HCT116 (cell line): ENCODE measurements around the gene ATAT1. TPM values are rescaled to one million over a fixed set of nuclear protein-coding genes. Genes with fewer than 3 reads are reported as not detected.

Experiments used
- ATAC-seq: fragments of 200-7000 bp; cut with Tn5 transposase; 2 replicates; pipeline ENCODE4 v1.9.1; 2020; ENCODE audit warnings: mild to moderate bottlenecking, moderate library complexity
- BruUV-seq: library from RNA; stranded (reverse); fragments of 400-500 nt; replicated peaks from 2 replicates; lab custom pipeline; 2021; lab: Mats Ljungman, UMichigan
- CTCF ChIA-PET: fragments of 300-600 bp; sonication (Branson Sonifier 250); formaldehyde crosslinking; loops from one replicate; lab custom pipeline; 2021; ENCODE audit warnings: antibody characterized with exemption; lab: Charles Lee
- POLR2A ChIA-PET: fragments of 300-600, 350-600 bp; sonication (Branson Sonifier 250); formaldehyde crosslinking; loops from one replicate; lab custom pipeline; 2021; ENCODE audit warnings: antibody characterized with exemption; lab: Charles Lee
- RAD21 ChIA-PET, 2 experiments: fragments of 300-600 bp; sonication (Branson Sonifier 250); formaldehyde crosslinking; loops; one replicate each; lab custom pipeline; 2023; ENCODE audit warnings: low total read pairs in 2 of 2; ENCODE audit not compliant: uncharacterized antibody in 2 of 2, unreplicated experiment in 2 of 2, low non-redundant PET in 1 of 2; lab: Charles Lee
- DNase-seq: peaks from one replicate; pipeline ENCODE4 v3.0.0-alpha.2; 2010; ENCODE audit warnings: low read depth, low spot score
- H2AFZ ChIP-seq: fragments of 200-600 bp; shearing (Covaris generic), sonication (generic); 2 replicates; pipeline ENCODE4 v1.6.1; 2017; ENCODE audit warnings: low read depth, mixed run types, mixed read lengths, antibody characterized with exemption, low read length; ENCODE audit not compliant: poor library complexity, severe bottlenecking
- H3K27ac ChIP-seq: 2 replicates; pipeline ENCODE4 v1.5.1; 2012; ENCODE audit warnings: low read depth, low read length
- H3K27me3 ChIP-seq: fragments of 200-600 bp; sonication (generic); 2 replicates; pipeline ENCODE4 v1.6.1; 2016; ENCODE audit warnings: mixed run types, low read length, mixed read lengths; ENCODE audit not compliant: insufficient read depth
- H3K36me3 ChIP-seq, 2 experiments: fragments of 200-500 bp in 1 of 2; fragments of 200-600 bp in 1 of 2; sonication (Bioruptor generic) in 1 of 2; sonication (generic) in 1 of 2; 2 replicates each; pipeline versions ENCODE4 v1.5.1 to v1.6.1; 2014 to 2016; ENCODE audit warnings: low read length in 2 of 2, inconsistent platforms in 1 of 2, mixed read lengths in 1 of 2, mixed run types in 1 of 2; ENCODE audit not compliant: insufficient read depth in 2 of 2, control insufficient read depth in 1 of 2
- H3K4me1 ChIP-seq, 2 experiments: fragments of 200-600 bp in 1 of 2; sonication (generic) in 1 of 2; 2 replicates each; pipeline versions ENCODE4 v1.5.1 to v1.6.1; 2012 to 2017; ENCODE audit warnings: low read length in 2 of 2, inconsistent platforms in 1 of 2, mild to moderate bottlenecking in 1 of 2, mixed read lengths in 1 of 2, mixed run types in 1 of 2, moderate library complexity in 1 of 2; ENCODE audit not compliant: insufficient read depth in 2 of 2, control insufficient read depth in 1 of 2
- H3K4me2 ChIP-seq: fragments of 200-600 bp; sonication (generic); 2 replicates; pipeline ENCODE4 v1.6.1; 2017; ENCODE audit warnings: mixed run types, low read length, mixed read lengths
- H3K4me3 ChIP-seq, 2 experiments: fragments of 200-600 bp in 1 of 2; sonication (generic) in 1 of 2; replicated peaks in 1 of 2; 2 replicates each; pipeline ENCODE4 v1.5.1; 2011 to 2016; ENCODE audit warnings: low read length in 2 of 2, control low read depth in 1 of 2, low read depth in 1 of 2, mild to moderate bottlenecking in 1 of 2, mixed read lengths in 1 of 2, mixed run types in 1 of 2
- H3K79me2 ChIP-seq: fragments of 200-600 bp; sonication (generic); 2 replicates; pipeline ENCODE4 v1.6.1; 2017; ENCODE audit warnings: mild to moderate bottlenecking, mixed run types, low read length, moderate library complexity, mixed read lengths; ENCODE audit not compliant: insufficient read depth
- H3K9ac ChIP-seq: fragments of 200-600 bp; sonication (generic); 2 replicates; pipeline ENCODE4 v1.6.1; 2016; ENCODE audit warnings: low read length, mixed read lengths
- H3K9me2 ChIP-seq: fragments of 200-600 bp; sonication (generic), shearing (Covaris generic); 2 replicates; pipeline ENCODE4 v1.6.1; 2017; ENCODE audit warnings: mixed run types, mild to moderate bottlenecking, moderate library complexity; ENCODE audit not compliant: insufficient read depth
- H3K9me3 ChIP-seq, 2 experiments: fragments of 200-500 bp in 1 of 2; fragments of 200-600 bp in 1 of 2; sonication (Bioruptor generic) in 1 of 2; sonication (generic) in 1 of 2; 2 replicates each; pipeline ENCODE4 v1.6.1; 2014 to 2017; ENCODE audit warnings: low read length in 2 of 2, mixed read lengths in 2 of 2, inconsistent platforms in 1 of 2, low read depth in 1 of 2, mild to moderate bottlenecking in 1 of 2, mixed run types in 1 of 2, moderate library complexity in 1 of 2; ENCODE audit not compliant: control insufficient read depth in 1 of 2, insufficient read depth in 1 of 2
- H4K20me1 ChIP-seq: fragments of 200-600 bp; sonication (generic), shearing (Covaris generic); 2 replicates; pipeline ENCODE4 v1.6.1; 2017; ENCODE audit warnings: mixed run types, mild to moderate bottlenecking, moderate library complexity; ENCODE audit not compliant: insufficient read depth
- ATF3 ChIP-seq: IDR thresholded peaks from 2 replicates; pipeline ENCODE4 v1.6.1; 2012
- CBX3 ChIP-seq: IDR thresholded peaks from 2 replicates; pipeline ENCODE4 v1.6.1; 2012; ENCODE audit warnings: low read depth
- CEBPB ChIP-seq: IDR thresholded peaks from 2 replicates; pipeline ENCODE4 v1.6.1; 2012; ENCODE audit warnings: low read depth
- EGR1 ChIP-seq: IDR thresholded peaks from 2 replicates; pipeline ENCODE4 v1.6.1; 2012; ENCODE audit warnings: low read depth
- ELF1 ChIP-seq: IDR thresholded peaks from 2 replicates; pipeline ENCODE4 v1.6.1; 2012; ENCODE audit warnings: low read depth, borderline replicate concordance
- EZH2 ChIP-seq: fragments of 200-600 bp; sonication (generic); IDR thresholded peaks from 2 replicates; pipeline ENCODE4 v1.6.1; 2017; ENCODE audit warnings: antibody characterized with exemption, mixed run types
- EZH2phosphoT487 ChIP-seq: fragments of 200-600 bp; IDR thresholded peaks from 2 replicates; pipeline ENCODE4 v1.6.1; 2018; ENCODE audit warnings: antibody characterized with exemption, borderline replicate concordance
- FOSL1 ChIP-seq: IDR thresholded peaks from 2 replicates; pipeline ENCODE4 v1.6.1; 2012; ENCODE audit warnings: low read depth
- JUND ChIP-seq: IDR thresholded peaks from 2 replicates; pipeline ENCODE4 v1.6.1; 2012
- MAX ChIP-seq: IDR thresholded peaks from 2 replicates; pipeline ENCODE4 v1.6.1; 2012
- POLR2A ChIP-seq: IDR thresholded peaks from 2 replicates; pipeline ENCODE4 v1.7.0; 2011; ENCODE audit warnings: borderline replicate concordance; ENCODE audit not compliant: insufficient read depth, insufficient read length; ENCODE audit errors: extremely low read depth
- POLR2AphosphoS5 ChIP-seq: IDR thresholded peaks from 2 replicates; pipeline ENCODE4 v1.6.1; 2011; ENCODE audit warnings: mild to moderate bottlenecking, low read depth, low read length, moderate library complexity
- RAD21 ChIP-seq: IDR thresholded peaks from 2 replicates; pipeline ENCODE4 v1.6.1; 2012; ENCODE audit warnings: low read depth, mild to moderate bottlenecking
- SIN3A ChIP-seq: IDR thresholded peaks from 2 replicates; pipeline ENCODE4 v1.6.1; 2012; ENCODE audit warnings: low read depth
- SP1 ChIP-seq: IDR thresholded peaks from 2 replicates; pipeline ENCODE4 v1.6.1; 2012; ENCODE audit warnings: low read depth
- TCF7L2 ChIP-seq: IDR thresholded peaks from 2 replicates; pipeline ENCODE4 v1.7.0; 2011; ENCODE audit warnings: borderline replicate concordance, inconsistent platforms; ENCODE audit not compliant: insufficient read depth, insufficient read length; ENCODE audit errors: extremely low read depth
- YY1 ChIP-seq: IDR thresholded peaks from 2 replicates; pipeline ENCODE4 v1.6.1; 2011; ENCODE audit warnings: low read length, low read depth, moderate library complexity, mild to moderate bottlenecking; ENCODE audit not compliant: insufficient replicate concordance; ENCODE audit errors: extremely low read depth
- ZFX ChIP-seq: fragments of 450-650 bp; IDR thresholded peaks from 2 replicates; pipeline ENCODE4 v1.6.1; 2017
- ZNF274 ChIP-seq: fragments of 200-500 bp; sonication (Bioruptor generic); IDR thresholded peaks from 2 replicates; pipeline ENCODE4 v1.6.1; 2014; ENCODE audit warnings: mild to moderate bottlenecking, low read depth, low read length, inconsistent platforms
- intact Hi-C: fragments of 100-400 bp; cut with micrococcal nuclease; formaldehyde crosslinking; loops from 2 replicates; pipeline ENCODE4 v1.10.0; 2022
- total RNA-seq: library from RNA; stranded (reverse); gene quantifications from one replicate; pipeline ENCODE4 v1.2.1, GENCODE V29; 2021; ENCODE audit not compliant: unreplicated experiment

Gene ATAT1
- total RNA-seq, 1 experiment from 2014 or later: 19.8 TPM

GRCh38 chr6:30646450-30647241 is 20.0 kb downstream of the ATAT1 start, which contains the start of gene C6orf136:
Gene C6orf136, plus strand, starts transcription at chr6:30647133. Its CDS starts 99 bp downstream, at chr6:30647232.
- BruUV-seq: TSS peak; percentile 61
- CTCF ChIA-PET: interaction anchor here (0.6 kb wide), 1 partner anchor 84 kb away, joined by 6 read pairs; no protein-coding TSS in a partner anchor

GRCh38 chr6:30647242-30648116 is 20.8 kb downstream of the ATAT1 start:
- intact Hi-C loops: no loop called here
- Histone ChIP-seq H3K9me2 (no peaks in the 10 kb centered on the region), H3K9ac (peak overlapping the region; percentile 96), H2AFZ (no peak overlapping the region), H3K79me2 (peaks cover 23% of the 10 kb centered on the region), H4K20me1 (no peaks in the 10 kb centered on the region), H3K27me3 (no peaks in the 10 kb centered on the region), H3K36me3 (peaks cover 20% of the 10 kb centered on the region in 2 experiments; a peak in 3 of 4 replicates), H3K27ac (peak overlapping the region; percentile 94), H3K4me1 (peaks cover 6 to 15% of the 10 kb centered on the region in 2 experiments), H3K9me3 (no peaks in the 10 kb centered on the region), H3K4me3 (peak overlapping the region; percentile 85 to 92), H3K4me2 (peak overlapping the region; percentile 82)
- ChIA-PET POLR2A (interaction anchor here (1.0 to 1.3 kb wide), 2 partner anchors 30 to 83 kb away, joined by 3 read pairs; partner anchors contain the start of genes MRPS18B and PPP1R10), RAD21 (interaction anchor here in 1 of 2 experiments (1.0 kb wide), 1 partner anchor 83 kb away, joined by 4 read pairs; no protein-coding TSS in a partner anchor), CTCF (no interaction called here)
- ATAC-seq (peak; percentile 80), DNase-seq (peak; percentile 37)
- no TSS peak for BruUV-seq
- TF ChIP-seq ZFX: peak; percentile 81
- peak; percentile 40; the same call in 1 of the 2 replicates for TF ChIP-seq POLR2AphosphoS5
- TF ChIP-seq ELF1: no peak
- no peak for TF ChIP-seq JUND
- TF ChIP-seq CBX3: no peak
- no peak for TF ChIP-seq CEBPB
- no peak for TF ChIP-seq SP1
- no peak for TF ChIP-seq ZNF274
- no peak for TF ChIP-seq EZH2phosphoT487
- no peak for TF ChIP-seq ATF3
- peak; percentile 53 for TF ChIP-seq YY1
- TF ChIP-seq TCF7L2: no peak
- TF ChIP-seq FOSL1: no peak
- TF ChIP-seq EGR1: no peak; the same call in 1 of the 2 replicates
- TF ChIP-seq MAX: peak; percentile 77; the same call in 1 of the 2 replicates
- no peak for TF ChIP-seq SIN3A

More at GRCh38 chr6:30646450-30647241, 20.0 kb downstream of the ATAT1 start, which contains the start of gene C6orf136:
- Histone ChIP-seq H4K20me1 (no peaks in the 10 kb centered on the region), H3K4me2 (peak within 1 kb of the TSS; percentile 82), H2AFZ (no peak within 1 kb of the TSS), H3K36me3 (peaks cover 12 to 15% of the 10 kb centered on the region in 2 experiments; a peak in 3 of 4 replicates), H3K9ac (peak within 1 kb of the TSS; percentile 96), H3K9me3 (no peaks in the 10 kb centered on the region), H3K9me2 (no peaks in the 10 kb centered on the region), H3K79me2 (peaks cover 23% of the 10 kb centered on the region), H3K4me3 (peak within 1 kb of the TSS; percentile 85 to 92), H3K4me1 (peaks cover 6 to 15% of the 10 kb centered on the region in 2 experiments), H3K27me3 (no peaks in the 10 kb centered on the region), H3K27ac (peak within 1 kb of the TSS; percentile 94)
- ChIA-PET POLR2A (interaction anchor here (1.3 kb wide), 2 partner anchors 32 to 84 kb away, joined by 3 to 4 read pairs; no protein-coding TSS in a partner anchor), RAD21 (interaction anchor here in 1 of 2 experiments (1.0 kb wide), 1 partner anchor 84 kb away, joined by 4 read pairs; no protein-coding TSS in a partner anchor)
- DNase-seq (peak; percentile 87), ATAC-seq (peak; percentile 81)
- intact Hi-C loops: no loop called here
- TF ChIP-seq EZH2: no peak
- TF ChIP-seq EGR1: 0 out of 2 replicates have a peak, but pooled peaks have one; percentile 40
- TF ChIP-seq RAD21: no peak
- no peak for TF ChIP-seq POLR2A
